IPS-NIHi11 (cell line): ENCODE results near the gene PKP2.
A peak's percentile ranks its signal among the peaks of the same experiment; 100 is the strongest.

Experiments used
- DNase-seq: peaks from one replicate; pipeline ENCODE4 v3.0.0; 2012; ENCODE audit warnings: mixed read lengths, low spot score

PKP2 gene

DNA sequence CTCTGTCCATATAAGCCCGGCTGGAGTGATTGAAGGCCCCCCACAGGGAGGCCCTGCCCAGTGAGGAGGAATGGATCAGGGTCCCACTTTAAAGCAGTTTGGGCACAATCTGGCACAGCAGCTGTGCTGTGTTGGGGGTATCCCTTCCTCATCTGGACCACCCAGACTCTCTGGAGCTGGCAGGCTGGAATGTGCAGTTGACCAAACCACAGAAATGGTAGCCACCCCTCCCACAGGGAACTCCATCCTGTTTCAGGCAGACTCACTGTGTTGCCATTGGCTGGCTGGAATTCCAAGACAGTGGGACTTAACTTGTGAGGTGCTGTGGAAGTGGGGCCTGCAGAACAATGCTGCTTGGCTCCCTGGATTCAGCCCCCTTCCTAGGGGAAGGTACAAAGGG lies 87.4 kb downstream of the PKP2 start:
- DNase-seq: no peak

DNA sequence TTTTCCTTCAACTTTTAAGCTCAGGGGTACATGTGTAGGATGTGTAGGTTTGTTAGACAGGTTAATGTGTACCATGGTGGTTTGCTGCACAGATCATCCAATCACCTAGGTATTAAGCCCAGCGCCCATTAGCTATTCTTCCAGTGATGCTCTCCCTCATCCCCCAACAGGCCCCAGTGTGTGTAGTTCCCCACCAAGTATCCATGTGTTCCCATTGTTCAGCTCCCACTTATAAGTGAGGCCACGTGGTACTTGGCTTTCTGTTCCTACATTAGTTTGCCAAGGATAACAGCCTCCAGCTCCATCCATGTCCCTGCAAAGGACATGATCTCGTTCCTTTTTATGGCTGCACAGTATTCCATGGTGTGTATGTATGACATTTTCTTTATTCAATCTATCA lies 92.3 kb downstream of the PKP2 start:
- no peak for DNase-seq

DNA sequence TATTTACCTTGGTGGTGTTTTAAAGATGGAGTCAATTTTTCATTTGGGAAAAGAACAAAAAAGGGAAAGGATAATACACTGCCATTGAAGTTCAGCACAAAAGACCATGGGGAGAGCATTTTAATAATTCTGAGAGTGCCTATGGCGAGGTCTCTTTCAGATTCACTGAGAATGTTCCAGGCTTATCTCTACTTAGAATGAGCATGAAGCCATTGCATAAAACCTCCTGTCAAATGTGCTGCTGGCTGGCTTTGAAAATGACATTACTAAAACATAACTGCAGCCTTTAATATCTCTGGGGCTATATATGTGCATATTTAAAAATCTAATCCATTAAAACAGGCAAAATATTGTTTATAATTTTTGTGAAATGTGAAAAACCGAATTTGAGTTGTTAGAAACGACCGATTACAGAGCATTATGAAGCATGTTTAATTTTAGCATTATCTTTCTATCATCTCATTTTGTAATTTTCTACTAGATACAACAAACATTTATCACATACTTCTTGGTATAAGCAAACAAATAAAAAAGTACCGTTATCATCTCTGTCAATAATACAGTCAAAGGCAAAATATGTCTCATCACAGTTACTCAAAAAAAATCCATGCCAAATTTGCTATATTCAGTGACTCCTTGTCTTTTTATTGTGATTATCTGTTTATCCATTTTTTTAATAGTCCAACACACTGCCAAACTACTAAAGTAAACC lies 95.2 kb downstream of the PKP2 start:
- DNase-seq: no peak

DNA sequence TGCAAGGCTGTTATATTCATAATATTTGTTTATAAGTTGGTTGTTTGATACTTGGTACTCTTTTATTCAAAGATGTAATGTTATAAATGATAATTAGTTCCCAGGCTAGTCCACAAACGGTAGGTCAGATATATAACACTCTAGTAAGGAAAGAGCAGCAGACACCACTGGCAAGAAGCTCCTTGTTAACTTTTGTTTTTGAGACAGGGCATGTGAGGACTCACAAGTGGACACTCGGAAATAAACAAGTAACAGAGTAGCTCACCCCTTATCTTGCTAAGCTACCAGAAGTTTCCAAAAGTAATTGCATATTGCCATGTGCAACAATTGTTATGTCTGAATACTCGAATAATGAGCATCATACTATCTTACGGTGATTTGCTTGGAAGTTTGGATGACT lies 102.3 kb downstream of the PKP2 start:
- DNase-seq: no peak

DNA sequence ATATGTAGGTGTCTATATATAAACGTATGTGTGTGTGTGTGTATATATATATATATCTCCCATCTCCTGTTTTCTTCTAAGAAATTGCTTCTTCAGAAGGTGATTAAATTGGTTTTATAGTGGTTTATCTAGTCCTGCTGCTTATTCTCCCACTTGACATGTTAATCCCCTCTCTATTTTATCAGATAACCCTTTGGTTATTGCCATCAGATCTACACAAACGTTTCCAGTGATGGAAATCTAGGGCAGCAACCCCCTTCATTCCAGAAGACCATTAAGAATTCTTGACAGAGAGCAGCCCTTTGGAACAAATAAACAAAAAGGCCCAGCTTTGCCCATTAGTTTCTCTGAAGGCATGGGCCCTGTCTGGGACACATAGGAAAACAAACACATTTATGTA lies 106.7 kb downstream of the PKP2 start:
- DNase-seq: no peak

DNA sequence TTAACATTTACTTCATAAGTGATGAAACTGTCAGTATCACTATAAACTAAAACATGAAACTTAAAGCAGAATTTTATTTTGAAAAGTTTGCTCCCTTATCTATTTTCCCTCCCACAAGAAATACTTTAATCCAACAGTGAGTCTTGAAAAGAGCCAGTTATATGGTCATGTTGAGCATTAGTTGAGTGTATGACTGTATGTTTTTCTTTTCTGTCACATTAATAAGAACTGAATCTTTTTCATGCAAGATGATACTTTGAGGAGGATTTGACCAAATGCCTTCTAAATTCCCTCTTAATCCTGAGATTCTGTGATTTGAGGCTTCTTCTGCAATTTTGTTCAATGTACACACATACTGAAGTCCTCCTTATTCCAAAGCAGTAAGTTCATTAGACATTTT lies 107.1 kb downstream of the PKP2 start:
- DNase-seq: no peak

DNA sequence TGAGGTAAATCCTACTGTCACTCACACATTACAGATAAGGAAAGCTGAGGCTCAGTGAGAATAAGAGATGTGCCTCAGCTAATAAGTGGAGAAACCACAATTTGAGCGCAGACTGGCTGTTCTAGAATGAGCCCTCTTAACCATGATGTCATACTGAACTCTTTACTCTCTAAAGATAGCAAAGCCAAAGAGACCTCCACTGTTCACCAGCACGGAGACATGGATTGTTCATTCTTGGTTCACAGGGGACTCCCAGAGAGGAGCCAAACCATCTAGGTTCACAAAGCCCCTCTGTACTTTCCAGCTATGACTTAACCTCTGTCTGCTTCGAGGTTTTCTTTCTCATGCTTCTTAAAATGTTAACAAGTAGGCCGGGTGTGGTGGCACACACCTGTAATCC lies 108.2 kb downstream of the PKP2 start:
- DNase-seq: no peak

DNA sequence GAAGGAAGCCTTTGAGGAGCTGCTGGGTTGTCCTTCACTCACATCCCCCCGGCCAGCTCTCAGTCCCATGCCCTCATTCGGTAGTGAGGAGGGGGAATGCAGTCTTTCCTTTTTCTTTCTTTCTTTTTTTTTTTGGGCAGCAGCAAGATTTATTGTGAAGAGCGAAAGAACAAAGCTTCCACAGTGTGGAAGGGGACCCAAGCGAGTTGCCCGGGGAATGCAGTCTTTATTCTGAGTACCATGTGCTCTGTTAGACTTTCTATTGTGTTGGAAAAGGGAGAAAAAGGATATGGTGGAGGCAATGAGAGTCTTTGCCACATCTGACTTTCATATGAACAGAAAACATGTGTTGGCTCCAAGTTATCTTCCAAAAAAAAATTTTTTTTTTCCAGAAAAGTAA lies 111.0 kb downstream of the PKP2 start:
- DNase-seq: no peak

DNA sequence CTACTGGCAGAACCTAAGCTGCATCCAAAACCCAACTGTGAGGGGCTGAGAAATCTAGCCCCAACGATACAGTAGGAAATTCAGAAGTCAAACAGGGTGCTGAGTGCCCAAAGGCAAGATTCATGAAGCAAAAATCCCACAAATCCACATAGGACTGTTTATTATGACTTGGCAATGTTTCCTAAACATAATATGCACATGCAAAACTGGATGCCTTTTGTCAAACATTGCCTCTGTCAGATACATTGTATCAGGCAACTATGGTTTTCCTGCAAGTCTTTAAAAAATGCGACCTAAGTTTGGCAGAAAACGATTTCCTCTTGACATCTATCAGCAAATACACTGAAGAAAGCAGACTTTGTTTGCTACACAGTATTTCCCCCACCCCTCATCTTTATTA lies 113.5 kb downstream of the PKP2 start:
- no peak for DNase-seq

DNA sequence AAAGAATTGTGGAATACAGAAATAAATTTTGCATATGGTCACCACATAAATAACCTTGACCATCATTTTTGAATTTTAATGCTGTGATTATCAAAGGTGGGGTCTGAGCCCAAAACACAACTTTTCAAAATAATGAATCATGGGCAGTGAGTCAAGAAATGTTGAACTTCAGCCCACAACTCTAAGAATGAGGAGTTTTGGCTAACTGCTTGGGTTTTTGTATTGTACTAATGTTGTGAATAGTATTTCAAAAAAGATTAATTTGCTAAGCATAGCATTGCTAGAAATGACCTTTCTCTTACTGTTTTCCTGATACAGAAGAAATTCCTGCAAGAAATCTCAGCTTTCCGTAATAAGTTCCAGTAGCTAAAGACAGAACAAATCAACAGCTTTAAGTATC lies 116.5 kb downstream of the PKP2 start:
- no peak for DNase-seq

DNA sequence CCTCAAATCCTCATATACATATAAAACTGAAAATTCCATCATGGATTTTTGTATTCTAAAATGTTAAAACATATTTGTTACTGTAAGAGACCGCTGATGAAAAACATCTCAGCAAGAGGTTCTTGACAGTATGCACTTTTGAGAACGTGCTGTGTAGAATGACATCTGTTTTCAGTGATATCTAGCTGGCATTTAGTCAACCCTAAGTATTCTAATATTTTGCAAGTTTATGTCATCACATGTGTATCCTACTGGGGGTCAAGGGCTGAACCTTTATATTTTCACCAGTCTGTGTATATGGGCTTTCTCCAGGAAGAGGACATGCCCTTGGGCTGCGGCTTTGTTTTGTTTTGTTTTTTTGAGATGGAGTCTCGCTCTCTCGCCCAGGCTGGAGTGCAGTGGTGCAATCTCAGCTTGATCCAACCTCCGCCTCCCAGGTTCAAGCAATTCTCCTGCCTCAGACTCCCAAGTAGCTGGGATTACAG lies 118.8 kb downstream of the PKP2 start:
- no peak for DNase-seq

DNA sequence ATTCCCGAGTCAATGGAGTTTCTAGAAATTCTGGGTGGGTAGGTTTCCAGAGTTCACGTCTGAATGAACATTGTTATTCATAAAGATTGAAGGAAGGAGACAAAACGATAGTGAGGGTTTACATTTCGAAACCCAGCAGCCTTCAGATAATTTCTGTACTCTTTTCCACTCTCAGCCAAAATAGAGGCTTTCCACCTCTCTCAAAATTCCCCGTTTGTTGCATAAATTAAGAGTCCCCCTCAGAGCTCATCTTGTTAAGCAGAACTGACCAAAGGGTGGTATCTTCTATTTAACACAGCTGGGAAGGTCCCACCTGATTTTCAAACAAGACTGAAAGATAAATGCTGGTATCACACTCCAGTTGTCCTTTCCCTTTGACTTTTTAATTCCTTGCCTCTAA lies 119.4 kb downstream of the PKP2 start:
- no peak for DNase-seq

DNA sequence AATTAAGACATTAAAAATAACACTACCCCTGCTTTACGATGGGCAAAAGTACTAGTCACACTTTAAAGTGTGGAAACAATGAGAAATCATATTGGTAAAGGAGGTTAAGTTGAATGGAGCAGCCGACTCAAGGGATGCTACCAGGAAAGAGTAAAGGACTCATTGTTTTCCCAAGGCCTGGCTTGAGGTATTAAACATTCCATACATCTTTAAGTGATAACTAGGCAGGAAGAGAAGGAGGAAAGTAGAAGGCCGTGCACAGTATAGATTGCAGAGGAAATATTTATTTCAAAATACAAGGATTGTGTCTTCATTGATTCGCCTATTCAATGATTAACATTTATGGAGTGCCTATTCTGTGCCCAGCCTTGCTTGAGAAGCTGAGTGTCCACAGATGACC lies 120.3 kb downstream of the PKP2 start:
- no peak for DNase-seq

DNA sequence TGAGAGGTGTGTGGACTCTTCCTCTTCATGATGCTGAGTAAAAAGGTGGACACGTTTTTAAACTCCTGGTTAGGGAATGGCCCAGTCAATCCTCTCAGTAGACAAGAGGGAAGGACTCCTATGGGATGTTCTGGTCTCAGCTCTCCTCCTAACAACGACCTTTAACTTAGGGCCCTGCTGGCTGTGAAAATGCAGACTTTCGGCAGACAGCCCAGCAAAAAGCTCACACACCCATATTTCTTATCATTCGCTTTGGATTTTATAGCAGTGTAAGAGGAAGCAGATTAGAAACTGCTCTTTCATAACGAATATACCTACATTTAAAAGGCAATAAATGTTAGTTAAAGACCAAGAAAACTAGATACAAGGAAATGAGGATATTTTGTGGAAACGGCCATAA lies 122.9 kb downstream of the PKP2 start:
- no peak for DNase-seq

DNA sequence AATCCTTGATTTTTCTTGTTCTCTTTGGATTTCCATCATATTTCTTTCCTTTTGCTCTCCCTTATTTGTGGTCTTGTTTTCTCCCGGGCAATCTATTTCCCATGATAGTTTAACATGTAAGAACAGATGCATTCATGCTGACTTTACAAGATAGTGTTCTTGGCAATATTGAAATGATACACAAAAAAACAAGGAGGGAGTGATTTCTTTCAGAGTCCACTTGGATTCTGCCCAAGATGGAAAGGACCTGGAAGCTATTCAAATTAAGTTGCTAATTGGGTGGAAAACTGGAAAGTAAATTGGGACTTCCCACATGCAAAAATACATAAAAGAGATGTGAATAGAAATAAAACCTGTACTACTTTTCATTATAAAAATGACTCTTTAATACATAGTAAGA lies 126.4 kb downstream of the PKP2 start:
- DNase-seq: no peak

DNA sequence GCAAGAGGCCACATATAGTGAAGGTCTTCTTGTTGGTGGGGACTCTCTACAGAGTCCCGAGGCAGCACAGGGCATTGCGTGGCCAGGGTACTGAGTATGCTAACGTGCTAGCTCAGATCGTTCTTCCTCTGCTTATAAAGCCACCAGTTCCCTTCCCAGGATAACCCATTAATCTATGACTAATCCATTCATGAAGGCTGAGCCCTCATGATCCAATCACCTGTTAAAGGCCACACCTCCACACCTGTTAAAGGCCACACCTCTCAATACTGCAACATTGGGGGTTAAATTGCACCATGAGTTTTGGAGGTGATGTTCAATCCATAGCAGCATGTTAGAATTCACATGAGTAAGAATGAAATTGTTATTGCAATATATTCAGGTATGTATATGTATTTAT lies 128.1 kb downstream of the PKP2 start:
- DNase-seq: no peak

DNA sequence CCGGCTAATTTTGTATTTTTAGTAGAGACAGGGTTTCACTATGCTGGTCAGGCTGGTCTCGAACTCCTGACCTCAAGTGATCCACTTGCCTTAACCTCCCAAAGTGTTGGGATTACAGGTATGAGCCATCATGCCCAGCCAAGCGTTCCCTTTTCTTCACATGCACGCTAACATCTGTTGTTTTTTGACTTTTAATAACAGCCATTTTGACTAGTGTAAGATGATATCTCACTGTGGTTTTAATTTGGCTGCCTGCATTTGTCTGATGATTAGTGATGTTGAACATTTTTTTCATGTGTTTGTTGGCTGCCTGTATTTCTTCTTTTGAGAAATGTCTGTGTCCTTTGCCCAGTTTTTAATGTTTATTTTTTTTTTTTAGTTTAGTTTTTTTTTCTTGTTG lies 130.7 kb downstream of the PKP2 start:
- DNase-seq: no peak

DNA sequence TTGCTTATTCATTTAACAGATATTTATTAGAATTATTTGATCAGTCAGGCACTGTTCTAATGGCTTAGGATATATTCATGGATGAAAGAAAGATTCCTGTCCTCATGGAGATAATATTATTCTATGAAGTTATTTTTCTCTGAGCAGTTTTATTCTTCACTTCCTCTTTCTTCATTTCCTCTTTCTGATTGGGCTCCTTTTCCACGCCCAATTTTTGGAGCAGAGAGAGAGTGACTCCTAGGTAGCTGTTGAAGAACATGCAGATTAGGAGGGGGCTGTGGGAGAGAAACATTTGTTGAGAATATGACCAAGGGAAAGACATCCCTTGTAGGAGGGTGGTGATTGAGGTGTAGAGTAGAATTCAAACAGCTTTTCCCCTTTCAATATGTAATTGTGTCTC lies 134.9 kb downstream of the PKP2 start:
- DNase-seq: no peak

DNA sequence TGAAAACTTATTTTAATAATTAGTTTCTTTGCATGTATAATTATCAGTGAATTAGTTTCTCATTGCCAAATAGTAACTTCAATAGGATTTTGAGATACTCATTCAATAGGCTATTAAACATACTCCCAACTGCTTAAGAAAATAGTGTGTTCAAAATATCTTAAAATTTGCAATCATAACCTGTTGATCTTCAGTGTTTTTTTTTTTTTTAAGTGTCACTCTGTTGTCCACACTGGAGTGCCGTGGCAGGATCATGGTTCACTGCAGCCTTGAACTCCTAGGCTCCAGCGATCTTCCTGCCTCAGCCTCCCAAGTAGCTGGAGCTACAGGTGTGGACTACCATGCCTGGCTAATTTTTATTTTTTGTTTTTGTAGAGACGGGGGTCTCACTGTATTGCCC lies 139.4 kb downstream of the PKP2 start:
- DNase-seq: no peak

DNA sequence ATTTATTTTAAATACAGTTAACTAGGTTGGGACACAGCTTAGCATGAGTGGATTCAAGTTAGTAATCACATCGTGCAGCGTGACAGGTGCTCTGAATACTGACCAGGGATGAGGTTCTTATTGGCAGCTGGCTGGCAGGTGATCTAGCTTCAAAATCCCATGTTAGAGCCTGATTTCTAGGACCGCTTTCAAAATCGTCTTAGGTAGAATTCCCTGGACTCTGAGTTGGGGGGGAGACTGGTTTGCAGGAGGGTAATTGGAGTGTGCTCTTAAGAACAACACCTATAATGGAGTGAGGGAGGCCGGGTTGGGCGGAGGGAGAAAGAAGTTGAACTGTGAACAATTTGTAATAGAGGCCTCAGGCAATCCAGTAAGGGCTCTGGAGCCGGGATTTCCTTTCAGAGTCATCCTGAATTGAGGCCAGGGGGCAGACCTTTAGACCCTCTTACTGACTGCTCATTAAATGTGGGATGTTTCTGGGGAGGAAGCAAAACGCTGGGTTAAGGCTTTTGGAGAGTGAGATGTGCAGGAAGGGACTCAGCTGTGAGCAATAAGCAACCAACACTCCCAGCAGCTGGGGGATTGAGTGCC lies 140.0 kb downstream of the PKP2 start:
- no peak for DNase-seq

DNA sequence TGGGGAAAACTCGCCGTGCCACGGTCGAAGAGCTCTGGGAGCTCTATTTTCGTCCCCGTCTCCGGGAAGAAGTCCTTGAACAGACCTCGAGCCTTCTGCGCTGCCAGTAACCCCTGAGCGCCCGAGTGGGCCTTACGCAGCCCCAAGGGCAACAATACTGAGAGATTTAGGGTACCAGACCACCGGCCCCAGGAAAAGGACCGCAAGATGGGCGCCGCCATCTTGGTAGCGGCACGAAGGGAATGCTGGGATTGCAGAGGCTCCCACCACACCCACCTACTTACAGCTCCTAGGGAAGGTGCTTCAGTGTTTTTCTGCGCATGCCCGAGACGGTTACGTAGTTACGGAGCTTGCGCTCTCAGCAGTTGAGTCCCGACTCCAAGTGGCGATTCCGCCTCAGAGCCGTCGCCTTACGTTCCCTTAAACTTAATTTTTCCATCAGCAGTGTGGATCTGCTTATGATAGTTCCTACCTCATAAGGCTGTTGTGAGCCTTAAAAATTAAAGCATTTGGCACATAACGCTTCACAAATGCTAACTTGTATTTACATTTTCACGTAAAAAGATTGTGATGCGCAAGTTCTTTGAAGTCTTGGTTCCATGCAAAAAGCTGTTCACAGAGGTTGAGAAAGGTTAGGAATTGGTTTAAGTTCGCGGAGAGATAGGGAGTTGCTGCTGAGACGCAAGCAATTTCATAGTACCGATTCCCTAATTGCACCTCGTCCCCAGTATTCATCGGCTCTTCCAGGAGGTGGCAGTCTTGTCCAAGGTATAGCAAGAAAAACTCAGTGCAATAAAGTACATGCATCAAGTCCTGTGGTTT lies 140.7 kb downstream of the PKP2 start, which contains the start of gene YARS2:
Gene YARS2, minus strand, starts transcription at position 244 of the 822 bp plus-strand sequence. Its CDS starts 23 bp downstream, at position 221.
- peak; percentile 92 for DNase-seq

DNA sequence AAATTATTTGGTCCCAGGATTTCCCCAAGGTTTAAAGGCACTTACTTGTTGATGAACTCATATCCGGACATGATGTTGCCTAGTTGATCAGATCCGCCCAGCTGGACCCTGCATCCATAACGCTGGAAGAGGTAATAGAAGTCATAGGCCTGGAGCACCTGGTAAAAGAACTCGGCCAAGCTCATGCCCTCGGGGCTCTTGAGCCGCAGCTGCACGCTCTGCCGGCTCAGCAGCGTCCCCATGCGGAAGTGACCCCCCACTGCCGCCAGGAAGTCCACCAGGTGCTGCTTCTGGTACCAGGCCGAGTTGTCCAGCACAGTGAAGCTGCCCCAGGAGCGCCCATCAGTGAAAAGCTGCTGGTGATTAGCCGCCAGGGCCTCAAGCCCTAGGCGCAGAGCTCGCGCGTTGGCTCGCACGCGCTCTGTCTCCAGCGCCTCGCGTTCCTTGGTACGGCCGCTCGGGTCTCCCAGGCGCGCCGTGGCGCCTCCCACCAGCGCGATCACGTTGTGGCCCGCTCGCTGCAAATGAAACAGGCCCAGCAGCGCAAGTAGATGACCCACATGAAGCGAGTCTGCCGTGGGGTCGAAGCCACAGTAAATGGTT lies 141.4 kb downstream of the PKP2 start:
- peak; percentile 82 for DNase-seq

DNA sequence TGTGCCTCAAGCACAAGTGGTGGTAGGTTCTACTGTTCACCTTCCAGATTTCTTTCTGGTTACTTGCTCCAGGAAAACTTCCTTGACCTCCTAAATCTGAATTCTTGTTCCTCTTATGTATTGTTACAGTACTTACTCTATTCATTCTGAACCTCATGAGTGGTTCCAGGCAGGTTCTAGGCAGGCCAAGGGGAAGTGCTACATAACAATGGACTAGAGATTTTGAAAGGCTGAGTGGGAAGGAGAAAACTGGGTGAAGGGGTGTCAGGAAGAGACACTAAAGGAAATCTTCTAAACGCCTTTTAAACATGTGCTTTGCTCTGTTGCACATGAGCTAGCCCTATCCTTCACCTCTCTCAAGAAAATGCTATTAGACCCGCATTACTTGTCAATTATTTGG lies 142.5 kb downstream of the PKP2 start:
- no peak for DNase-seq
